ENCODE data around the gene FAM200A. TPM values are rescaled to one million over a fixed set of nuclear protein-coding genes. Genes with fewer than 3 reads are reported as not detected.

The FAM200A gene
- total and polyA plus RNA-seq, 3 experiments from 2014 or later: 7.6 to 8.4 (median 7.9) TPM

- H3K4me3 Mint-ChIP-seq: no peak overlapping the region
- DNase-seq: no peak
- H3K36me3 Mint-ChIP-seq: peaks cover 5 to 27% (median 16%) of the 10 kb centered on the region in 3 donors
- no peak overlapping the region for H3K27ac Mint-ChIP-seq
- Histone ChIP-seq H3K9me3 (ENCODE audit: low read length) (peaks cover 5% of the 10 kb centered on the region), H3K36me3 (ENCODE audit: insufficient read depth, low read length) (peaks cover 11% of the 10 kb centered on the region), H3K27ac (ENCODE audit: low read depth, low read length) (no peak overlapping the region), H3K4me3 (ENCODE audit: low read length) (no peak overlapping the region), H3K4me1 (ENCODE audit: insufficient read depth, low read length) (no peaks in the 10 kb centered on the region), H3K27me3 (ENCODE audit: insufficient read depth, low read length, poor library complexity, severe bottlenecking) (no peaks in the 10 kb centered on the region)
- POLR2A ChIA-PET: no interaction called here
- H3K4me1 Mint-ChIP-seq: no peaks in the 10 kb centered on the region
- H3K27me3 Mint-ChIP-seq: no peaks in the 10 kb centered on the region
- CTCF ChIA-PET: no interaction called here
- peaks cover 5 to 31% (median 27%) of the 10 kb centered on the region in 5 donors for H3K9me3 Mint-ChIP-seq
These were observed 8.7 kb downstream of the FAM200A start for GRCh38 chr7:99543081-99543671.

DNA sequence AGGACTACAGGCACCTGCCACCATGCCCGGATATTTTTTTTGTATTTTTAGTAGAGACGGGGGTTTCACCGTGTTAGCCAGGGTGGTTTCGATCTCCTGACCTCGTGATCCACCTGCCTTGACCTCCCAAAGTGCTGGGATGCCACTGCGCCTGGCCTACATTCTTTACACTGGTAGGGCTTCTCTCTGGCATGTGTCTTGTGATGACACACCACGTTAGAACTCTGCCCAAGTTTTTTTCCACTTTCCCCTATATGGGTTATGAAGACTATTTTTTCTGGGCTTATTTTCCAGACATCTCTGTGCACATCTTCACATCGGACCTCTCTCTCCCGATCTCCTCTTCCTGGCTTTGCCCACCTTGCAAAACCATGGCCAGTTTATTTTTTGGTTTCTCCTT is 10.7 kb downstream of the FAM200A start:
- CTCF ChIA-PET: no interaction called here
- H3K4me3 Mint-ChIP-seq: no peak overlapping the region
- no peak overlapping the region for H3K4me3 ChIP-seq (ENCODE audit: low read length)
- peaks cover 5 to 37% (median 33%) of the 10 kb centered on the region in 5 donors for H3K9me3 Mint-ChIP-seq
- POLR2A ChIA-PET: no interaction called here
- no peaks in the 10 kb centered on the region for H3K4me1 Mint-ChIP-seq
- peaks cover 5% of the 10 kb centered on the region for H3K9me3 ChIP-seq (ENCODE audit: low read length)
- H3K36me3 ChIP-seq (ENCODE audit: insufficient read depth, low read length): no peaks in the 10 kb centered on the region
- no peak overlapping the region for H3K27ac Mint-ChIP-seq
- no peak overlapping the region for H3K27ac ChIP-seq (ENCODE audit: low read depth, low read length)
- no peaks in the 10 kb centered on the region for H3K27me3 ChIP-seq (ENCODE audit: insufficient read depth, low read length, poor library complexity, severe bottlenecking)
- H3K4me1 ChIP-seq (ENCODE audit: insufficient read depth, low read length): no peaks in the 10 kb centered on the region
- peaks cover 1 to 19% (median 4%) of the 10 kb centered on the region in 3 donors for H3K36me3 Mint-ChIP-seq
- no peak for DNase-seq
- H3K27me3 Mint-ChIP-seq: no peaks in the 10 kb centered on the region

GRCh38 chr7:99540542-99540941 is 11.4 kb downstream of the FAM200A start:
- Mint-ChIP-seq H3K9me3 (peaks cover 5 to 37% (median 33%) of the 10 kb centered on the region in 5 donors), H3K27ac (no peak overlapping the region), H3K4me1 (no peaks in the 10 kb centered on the region), H3K27me3 (no peaks in the 10 kb centered on the region), H3K36me3 (peaks cover 1 to 19% (median 4%) of the 10 kb centered on the region in 3 donors), H3K4me3 (no peak overlapping the region)
- Histone ChIP-seq H3K4me1 (ENCODE audit: insufficient read depth, low read length) (no peaks in the 10 kb centered on the region), H3K27ac (ENCODE audit: low read depth, low read length) (no peak overlapping the region), H3K4me3 (ENCODE audit: low read length) (no peak overlapping the region), H3K9me3 (ENCODE audit: low read length) (peaks cover 5% of the 10 kb centered on the region), H3K36me3 (ENCODE audit: insufficient read depth, low read length) (no peaks in the 10 kb centered on the region), H3K27me3 (ENCODE audit: insufficient read depth, low read length, poor library complexity, severe bottlenecking) (no peaks in the 10 kb centered on the region)
- DNase-seq: no peak
- POLR2A ChIA-PET: no interaction called here
- CTCF ChIA-PET: no interaction called here

DNA sequence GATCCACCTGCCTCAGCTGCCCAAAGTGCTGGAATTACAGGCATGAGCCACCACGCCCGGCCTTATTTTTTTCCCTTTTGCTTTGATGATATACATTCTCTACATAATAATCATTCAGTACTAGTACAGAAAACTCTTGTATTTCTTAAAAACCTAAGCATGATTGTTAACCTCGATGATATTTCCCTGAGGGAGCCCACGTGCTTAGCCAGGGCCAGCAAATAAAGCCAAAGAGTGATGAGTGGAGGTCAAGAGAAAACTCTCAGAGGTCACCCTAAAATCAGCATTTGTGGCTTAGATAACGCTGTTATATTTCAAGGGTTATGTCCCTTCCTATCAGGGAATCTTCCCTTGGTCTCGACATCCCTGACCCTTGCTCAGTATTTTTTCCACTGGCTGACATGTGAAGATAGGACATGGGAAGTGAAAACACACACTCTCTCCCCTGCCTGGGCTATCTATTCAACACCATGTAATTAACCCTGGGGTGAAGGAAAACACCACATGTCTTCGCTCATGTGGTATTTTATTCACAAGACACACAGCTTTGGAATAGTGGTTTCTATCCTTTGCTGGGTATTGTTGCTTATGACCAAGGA is 12.6 kb downstream of the FAM200A start:
- H3K9me3 Mint-ChIP-seq: peaks cover 5 to 38% (median 36%) of the 10 kb centered on the region in 5 donors
- no peak overlapping the region for H3K4me3 Mint-ChIP-seq
- POLR2A ChIA-PET: no interaction called here

DNA sequence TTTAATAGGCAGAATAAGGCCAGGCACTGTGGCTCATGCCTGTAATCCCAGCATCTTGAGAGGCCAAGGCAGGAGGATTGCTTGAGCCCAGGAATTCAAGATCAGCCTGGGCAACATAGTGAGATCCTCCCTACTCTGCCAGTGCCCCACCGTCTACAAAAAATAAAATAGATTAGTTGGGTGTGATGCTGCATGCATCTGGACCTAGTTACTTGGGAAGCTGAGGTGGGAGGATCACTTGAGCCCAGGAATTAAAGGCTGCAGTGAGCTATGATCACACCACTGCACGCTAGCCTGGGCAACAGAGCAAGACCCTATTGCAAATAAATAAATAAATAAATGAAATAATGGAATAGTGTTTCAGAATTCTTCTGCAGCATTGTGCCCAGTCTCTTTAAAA is 16.2 kb downstream of the FAM200A start:
- Mint-ChIP-seq H3K27ac (no peak overlapping the region), H3K4me3 (no peak overlapping the region), H3K9me3 (peaks cover 14 to 58% (median 57%) of the 10 kb centered on the region in 5 donors), H3K36me3 (peaks cover 15 to 44% (median 24%) of the 10 kb centered on the region in 3 donors), H3K27me3 (no peaks in the 10 kb centered on the region), H3K4me1 (no peaks in the 10 kb centered on the region)
- Histone ChIP-seq H3K27ac (ENCODE audit: low read depth, low read length) (no peak overlapping the region), H3K27me3 (ENCODE audit: insufficient read depth, low read length, poor library complexity, severe bottlenecking) (no peaks in the 10 kb centered on the region), H3K9me3 (ENCODE audit: low read length) (peaks cover 27% of the 10 kb centered on the region), H3K36me3 (ENCODE audit: insufficient read depth, low read length) (peaks cover 11% of the 10 kb centered on the region), H3K4me3 (ENCODE audit: low read length) (no peak overlapping the region), H3K4me1 (ENCODE audit: insufficient read depth, low read length) (no peaks in the 10 kb centered on the region)
- POLR2A ChIA-PET: no interaction called here
- no peak for DNase-seq
- CTCF ChIA-PET: no interaction called here

More for the DNA sequence above, 12.6 kb downstream of the FAM200A start:
- no peaks in the 10 kb centered on the region for H3K4me1 Mint-ChIP-seq
- Histone ChIP-seq H3K4me3 (ENCODE audit: low read length) (no peak overlapping the region), H3K27me3 (ENCODE audit: insufficient read depth, low read length, poor library complexity, severe bottlenecking) (no peaks in the 10 kb centered on the region), H3K4me1 (ENCODE audit: insufficient read depth, low read length) (no peaks in the 10 kb centered on the region), H3K27ac (ENCODE audit: low read depth, low read length) (no peak overlapping the region), H3K9me3 (ENCODE audit: low read length) (peaks cover 5% of the 10 kb centered on the region), H3K36me3 (ENCODE audit: insufficient read depth, low read length) (no peaks in the 10 kb centered on the region)
- no peak for DNase-seq
- H3K27ac Mint-ChIP-seq: no peak overlapping the region
- CTCF ChIA-PET: no interaction called here
- H3K27me3 Mint-ChIP-seq: no peaks in the 10 kb centered on the region
- H3K36me3 Mint-ChIP-seq: peaks cover 0 to 20% (median 3%) of the 10 kb centered on the region in 3 donors

- Mint-ChIP-seq H3K36me3 (peaks cover 22 to 62% (median 57%) of the 10 kb centered on the region in 3 donors), H3K4me3 (no peak overlapping the region), H3K9me3 (peaks cover 10 to 52% (median 51%) of the 10 kb centered on the region in 5 donors), H3K27ac (no peak overlapping the region), H3K4me1 (no peaks in the 10 kb centered on the region), H3K27me3 (no peaks in the 10 kb centered on the region)
- ChIA-PET POLR2A (interaction anchor here (0.5 to 1.0 kb wide), 3 partner anchors 11 to 921 kb away, joined by 3 to 10 read pairs (median 4); partner anchors contain the start of gene MEPCE), CTCF (interaction anchor here (1.0 kb wide), 1 partner anchor 8 kb away, joined by 3 read pairs; no protein-coding TSS in a partner anchor)
- no peaks in the 10 kb centered on the region for H3K27me3 ChIP-seq (ENCODE audit: insufficient read depth, low read length, poor library complexity, severe bottlenecking)
- H3K36me3 ChIP-seq (ENCODE audit: insufficient read depth, low read length): peaks cover 11% of the 10 kb centered on the region
- H3K4me1 ChIP-seq (ENCODE audit: insufficient read depth, low read length): no peaks in the 10 kb centered on the region
- no peak overlapping the region for H3K4me3 ChIP-seq (ENCODE audit: low read length)
- H3K27ac ChIP-seq (ENCODE audit: low read depth, low read length): no peak overlapping the region
- peaks cover 24% of the 10 kb centered on the region for H3K9me3 ChIP-seq (ENCODE audit: low read length)
- DNase-seq: no peak
These were observed 20.6 kb downstream of the FAM200A start for GRCh38 chr7:99531354-99531765.

DNA sequence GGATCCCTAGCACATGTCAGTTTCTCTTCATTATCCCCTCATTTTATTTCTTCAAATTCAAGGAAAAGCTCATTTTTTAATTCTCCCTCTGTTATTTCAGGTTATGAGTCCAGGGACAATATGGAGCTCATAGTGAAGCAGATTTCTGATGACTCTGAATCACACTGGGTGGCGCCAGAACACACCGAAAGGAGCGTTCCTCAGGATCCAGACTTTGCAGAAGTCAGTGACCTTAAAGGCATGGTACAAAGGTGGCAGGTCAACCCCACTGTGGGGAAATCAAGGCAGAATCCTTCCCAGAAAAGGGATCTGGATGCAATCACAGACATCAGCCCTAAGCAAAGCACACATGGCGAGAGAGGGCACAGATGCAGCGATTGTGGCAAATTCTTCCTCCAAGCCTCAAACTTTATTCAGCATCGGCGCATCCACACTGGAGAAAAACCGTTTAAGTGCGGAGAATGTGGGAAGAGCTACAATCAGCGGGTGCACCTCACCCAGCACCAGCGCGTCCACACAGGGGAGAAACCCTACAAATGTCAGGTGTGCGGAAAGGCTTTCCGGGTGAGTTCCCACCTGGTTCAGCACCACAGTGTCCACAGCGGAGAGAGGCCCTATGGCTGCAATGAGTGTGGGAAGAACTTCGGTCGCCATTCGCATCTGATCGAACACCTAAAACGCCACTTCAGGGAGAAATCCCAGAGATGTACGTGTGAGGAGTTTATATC is 26.0 kb downstream of the FAM200A start:
- DNase-seq: peak in 1 of 5 donors; percentile 12
- Histone ChIP-seq H3K36me3 (ENCODE audit: insufficient read depth, low read length) (peaks cover 8% of the 10 kb centered on the region), H3K4me3 (ENCODE audit: low read length) (no peak overlapping the region), H3K9me3 (ENCODE audit: low read length) (no peaks in the 10 kb centered on the region), H3K4me1 (ENCODE audit: insufficient read depth, low read length) (no peaks in the 10 kb centered on the region), H3K27me3 (ENCODE audit: insufficient read depth, low read length, poor library complexity, severe bottlenecking) (no peaks in the 10 kb centered on the region), H3K27ac (ENCODE audit: low read depth, low read length) (no peak overlapping the region)
- H3K27ac Mint-ChIP-seq: peak overlapping the region in 3 of 8 donors; percentile 8 to 14 (median 12)
- peaks cover 0 to 2% of the 10 kb centered on the region in 2 donors for H3K27me3 Mint-ChIP-seq
- peaks cover 0 to 5% (median 2%) of the 10 kb centered on the region in 3 donors for H3K4me1 Mint-ChIP-seq
- H3K4me3 Mint-ChIP-seq: no peak overlapping the region
- peaks cover 26 to 66% (median 36%) of the 10 kb centered on the region in 3 donors for H3K36me3 Mint-ChIP-seq
- CTCF ChIA-PET: interaction anchor here (0.7 to 2.1 kb wide), 4 partner anchors 10 to 465 kb away, joined by 3 to 7 read pairs (median 4); no protein-coding TSS in a partner anchor
- H3K9me3 Mint-ChIP-seq: peaks cover 0 to 20% (median 19%) of the 10 kb centered on the region in 5 donors
- POLR2A ChIA-PET: no interaction called here

DNA sequence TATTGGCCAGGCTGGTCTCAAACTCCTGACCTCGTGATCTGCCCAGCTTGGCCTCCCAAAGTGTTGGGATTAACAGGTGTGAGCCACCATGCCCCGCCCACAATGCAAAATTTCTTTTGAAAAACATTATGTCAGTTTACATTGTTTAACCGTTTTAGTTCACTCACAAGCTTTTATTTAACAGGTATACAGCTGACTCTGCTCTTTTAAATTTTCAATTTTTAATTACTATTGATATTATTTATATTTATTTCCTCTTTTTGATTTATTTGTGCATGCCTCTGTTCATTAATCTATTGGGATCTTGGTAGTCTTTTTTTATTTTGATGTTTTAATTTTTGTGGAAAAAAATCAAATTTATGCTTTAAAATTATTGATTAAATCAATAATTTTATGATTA is 30.5 kb downstream of the FAM200A start:
- Histone ChIP-seq H3K27ac (ENCODE audit: low read depth, low read length) (no peak overlapping the region), H3K27me3 (ENCODE audit: insufficient read depth, low read length, poor library complexity, severe bottlenecking) (no peaks in the 10 kb centered on the region), H3K9me3 (ENCODE audit: low read length) (no peaks in the 10 kb centered on the region), H3K36me3 (ENCODE audit: insufficient read depth, low read length) (peaks cover 17% of the 10 kb centered on the region), H3K4me1 (ENCODE audit: insufficient read depth, low read length) (no peaks in the 10 kb centered on the region), H3K4me3 (ENCODE audit: low read length) (no peak overlapping the region)
- Mint-ChIP-seq H3K4me3 (no peak overlapping the region), H3K4me1 (peaks cover 0 to 5% (median 2%) of the 10 kb centered on the region in 3 donors), H3K36me3 (peaks cover 22 to 56% (median 25%) of the 10 kb centered on the region in 3 donors), H3K27ac (no peak overlapping the region), H3K27me3 (peaks cover 0 to 2% of the 10 kb centered on the region in 2 donors), H3K9me3 (no peaks in the 10 kb centered on the region)
- ChIA-PET POLR2A (no interaction called here), CTCF (no interaction called here)
- no peak for DNase-seq

Data from CD8-positive, alpha-beta memory T cell (primary cell).